Activated naive CD4-positive, alpha-beta T cell treated with Interleukin-2 at 50 U/mL for 16 hours (primary cell): Measurements from ENCODE around the gene FXYD5.
A peak's percentile ranks its signal among the peaks of the same experiment; 100 is the strongest.
"Not testable (repeated sequence)": the region's sequence is repeated elsewhere in the genome, so short reads cannot be mapped to it uniquely, and the experiment has no call there.

Source experiments
- DNase-seq: peaks from one replicate; pipeline ENCODE4 v3.0.0-alpha.2; 2020

The FXYD5 gene

GRCh38 chr19:35181387-35181786, 26.9 kb downstream of the FXYD5 start:
- no peak for DNase-seq

DNA sequence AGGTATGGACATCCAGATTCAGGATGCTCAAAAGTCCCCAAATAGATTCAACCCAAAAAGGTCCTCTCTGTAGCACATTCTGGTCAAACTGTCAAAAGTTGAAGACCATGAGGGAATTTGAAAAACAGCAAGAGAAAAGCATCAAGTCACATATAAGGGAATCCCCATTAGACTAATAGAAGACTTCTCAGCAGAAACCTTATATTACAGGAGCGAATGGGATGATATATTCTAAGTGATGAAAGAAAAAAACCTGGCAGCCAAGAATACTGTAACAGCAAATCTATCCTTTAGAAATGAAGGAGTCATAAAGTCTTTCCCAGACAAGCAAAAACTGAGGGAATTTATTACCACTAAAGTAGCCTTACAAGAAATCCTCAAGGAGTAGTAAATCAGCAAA, 29.7 kb downstream of the FXYD5 start:
- DNase-seq = no peak

- DNase-seq = no peak
Observed at GRCh38 chr19:35184884-35185283, 30.3 kb downstream of the FXYD5 start.

- no peak for DNase-seq
Observed at GRCh38 chr19:35194012-35194984, 39.8 kb downstream of the FXYD5 start.

- no peak for DNase-seq
Observed at GRCh38 chr19:35195830-35196229, 41.3 kb downstream of the FXYD5 start.

DNA sequence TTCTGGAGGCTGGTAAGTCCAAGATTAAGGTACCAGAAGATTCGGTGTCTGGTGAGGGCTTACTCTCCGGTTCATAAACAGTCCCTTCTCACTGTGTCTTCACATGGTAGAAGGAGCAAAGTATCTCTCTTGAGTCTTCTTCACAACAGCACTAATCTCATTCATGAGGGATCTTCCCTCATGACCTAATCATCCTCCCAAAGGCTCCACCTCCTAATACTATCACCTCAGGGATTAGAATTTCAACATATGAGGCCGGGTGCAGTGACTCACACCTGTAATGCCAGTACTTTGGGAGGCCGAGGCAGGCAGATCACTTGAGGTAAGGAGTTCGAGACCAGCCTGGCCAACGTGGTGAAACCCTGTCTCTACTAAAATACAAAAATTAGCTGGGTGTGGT, 42.3 kb downstream of the FXYD5 start:
- DNase-seq = not testable (repeated sequence)

GRCh38 chr19:35199481-35199880, 44.9 kb downstream of the FXYD5 start:
- DNase-seq = no peak

GRCh38 chr19:35202722-35203688, 48.5 kb downstream of the FXYD5 start:
- no peak for DNase-seq

GRCh38 chr19:35204799-35205732, 50.5 kb downstream of the FXYD5 start:
- no peak for DNase-seq

GRCh38 chr19:35205733-35206323, 51.3 kb downstream of the FXYD5 start:
- DNase-seq = no peak

- DNase-seq = peak; percentile 48
Observed at GRCh38 chr19:35206379-35206778, 51.8 kb downstream of the FXYD5 start.

GRCh38 chr19:35206855-35207254, 52.3 kb downstream of the FXYD5 start:
- DNase-seq = no peak

DNA sequence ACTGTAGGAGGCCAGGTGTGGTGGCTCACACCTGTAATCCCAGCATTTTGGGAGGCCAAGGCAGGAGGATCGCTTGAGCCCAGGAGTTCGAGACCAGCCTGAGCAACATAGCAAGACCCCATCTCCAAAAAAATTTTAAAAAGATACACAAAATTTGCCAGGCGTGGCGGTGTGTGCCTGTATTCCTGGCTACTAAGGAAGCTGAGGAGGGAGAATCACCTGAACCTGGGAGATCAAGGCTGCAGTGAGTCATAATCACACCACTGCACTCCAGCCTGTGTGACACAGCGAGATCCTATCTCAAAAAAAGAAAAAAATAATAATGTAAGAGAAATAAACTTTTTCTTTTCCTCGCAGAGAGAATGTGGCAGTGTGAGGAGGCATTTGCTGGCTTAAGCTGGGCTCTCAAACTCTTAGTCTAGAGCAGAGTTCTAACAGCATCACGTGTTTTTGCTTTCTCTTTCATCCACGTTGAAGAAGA, 52.9 kb downstream of the FXYD5 start:
- peak; percentile 27 for DNase-seq

DNA sequence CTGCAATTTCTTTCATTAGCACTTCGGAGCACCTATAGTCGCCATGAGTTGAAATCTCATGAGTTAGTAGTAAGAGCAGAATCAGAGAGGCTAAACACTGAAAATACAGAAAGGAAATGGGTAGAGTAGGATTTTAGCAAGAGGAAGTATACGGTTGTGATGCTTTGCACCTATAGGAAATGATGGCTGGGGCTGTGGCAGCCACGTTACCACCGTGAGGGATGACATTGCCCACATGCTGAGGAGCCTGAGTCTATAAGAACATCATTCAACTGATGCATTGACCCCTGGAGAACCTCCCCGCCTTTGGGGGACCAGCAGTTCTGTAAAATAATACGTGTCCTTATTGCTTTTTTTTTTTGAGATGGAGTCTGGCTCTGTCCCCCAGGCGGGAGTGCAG, 53.6 kb downstream of the FXYD5 start:
- DNase-seq = no peak

DNA sequence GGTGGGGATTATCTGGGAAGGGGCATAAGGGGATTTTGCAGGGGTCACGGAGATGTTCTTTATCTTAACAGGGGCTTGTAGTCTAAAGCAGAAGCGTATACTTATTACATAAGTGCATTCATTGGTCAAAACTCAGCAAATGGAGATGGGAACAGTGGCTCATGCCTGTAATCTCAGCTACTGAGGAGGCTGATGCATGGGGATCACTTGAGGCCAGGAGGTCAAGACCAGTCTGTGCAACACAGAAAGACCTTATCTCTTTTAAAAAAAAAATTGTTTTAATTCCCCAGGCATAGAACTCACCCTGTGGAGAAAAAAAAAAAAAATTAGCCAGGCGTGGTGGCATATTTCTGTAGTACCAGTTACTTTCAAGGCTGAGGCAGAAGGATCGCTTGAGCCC, 55.1 kb downstream of the FXYD5 start:
- DNase-seq = no peak

- peak; percentile 65 for DNase-seq
Observed at GRCh38 chr19:35211545-35212230, 57.2 kb downstream of the FXYD5 start.

DNA sequence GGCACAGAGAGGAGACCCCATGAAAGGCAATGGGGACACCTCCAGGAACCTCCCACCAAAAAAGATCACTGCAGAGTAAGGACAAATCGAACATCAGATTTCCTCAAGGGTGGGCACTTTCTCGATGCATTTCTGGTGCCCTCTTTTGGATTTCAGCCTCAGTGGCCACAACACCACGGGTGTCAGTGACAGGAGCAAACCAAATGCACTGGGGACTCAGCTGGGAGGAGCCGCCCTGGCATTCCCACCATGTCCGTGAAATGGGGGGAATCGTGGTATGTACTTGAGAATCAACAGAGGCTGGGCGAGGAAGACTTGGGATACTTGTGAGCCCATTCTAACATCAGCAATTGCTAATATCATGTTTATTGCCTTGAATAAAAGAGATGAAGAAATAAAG, 57.7 kb downstream of the FXYD5 start:
- DNase-seq = no peak

GRCh38 chr19:35213663-35214632, 59.4 kb downstream of the FXYD5 start:
- peak; percentile 72 for DNase-seq

DNA sequence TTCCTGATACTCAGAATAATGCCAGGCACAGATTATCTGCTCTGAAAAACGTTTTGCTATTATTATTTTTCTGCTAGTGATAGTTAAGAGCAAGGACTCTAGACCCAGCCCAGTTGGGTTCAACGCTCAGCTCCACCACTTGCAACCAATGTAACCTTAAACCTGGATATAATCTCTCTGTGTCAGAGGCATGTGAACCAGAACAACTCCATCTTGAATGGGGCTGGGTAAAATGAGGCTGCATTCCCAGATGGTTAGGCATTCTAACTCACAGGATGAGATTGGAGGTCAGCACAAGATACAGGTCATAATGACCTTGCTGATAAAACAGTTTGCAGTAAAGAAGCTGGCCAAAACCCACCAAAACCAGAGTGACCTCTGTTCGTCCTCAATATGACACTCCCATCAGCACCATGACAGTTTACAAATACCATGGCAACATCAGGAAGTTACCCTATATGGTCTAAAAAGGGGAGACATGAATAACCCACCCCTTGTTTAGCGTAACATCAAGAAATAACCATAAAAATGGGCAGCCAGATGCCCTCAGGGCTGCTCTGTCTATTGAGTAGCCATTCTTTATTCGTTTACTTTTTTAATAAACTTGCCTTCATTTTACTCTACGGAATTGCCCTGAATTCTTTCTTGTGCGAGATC, 60.4 kb downstream of the FXYD5 start:
- no peak for DNase-seq
